H1 (cell line): ENCODE measurements around the gene GRK5. TPM values are rescaled to one million over a fixed set of nuclear protein-coding genes. Genes with fewer than 3 reads are reported as not detected.

Experiments
- CBX8 ChIP-seq: fragments of 300-800, 300-1000 bp; sonication (generic); IDR thresholded peaks from 2 replicates; pipeline ENCODE4 v1.7.1; 2016; ENCODE audit warnings: low read depth, low read length, borderline replicate concordance
- CTCF ChIP-seq, 3 experiments: IDR thresholded peaks; 1 replicate in 2 of 3; 2 replicates in 1 of 3; pipeline versions ENCODE4 v1.5.1 to v1.6.1; 2011; ENCODE audit warnings: low read length in 3 of 3, mild to moderate bottlenecking in 3 of 3, inconsistent platforms in 2 of 3, low read depth in 1 of 3, moderate library complexity in 1 of 3; ENCODE audit not compliant: insufficient read depth in 1 of 3; ENCODE audit errors: control extremely low read depth in 1 of 3
- polyA plus RNA-seq, 7 experiments: library from polyadenylated mRNA; depleted of rRNA in 3 of 7; stranded (reverse) in 5 of 7; unstranded in 2 of 7; fragments of >200 nt in 5 of 7; fragments of 200-250 nt in 2 of 7; gene quantifications; 1 replicate in 5 of 7; 2 replicates in 1 of 7; 4 replicates in 1 of 7; pipeline versions ENCODE4 v1.2.1 to v1.2.3, GENCODE V29; 2011 to 2013; ENCODE audit warnings: missing spikeins in 2 of 7, mixed read lengths in 2 of 7
- total RNA-seq: library from RNA; stranded (reverse); fragmentation: NEBNext Ultra II Directional; extraction: Animal tissue kit (Norgen Biotek cat#: 25700); gene quantifications from 2 replicates; pipeline ENCODE4 v1.2.1, GENCODE V29; 2021

Gene GRK5
- total and polyA plus RNA-seq, 2 of the 8 experiments (the other 6 are each of a cell fraction or from before 2014, with no cell fraction given), result 0.54 to 2.5 TPM

- no peak for TF ChIP-seq CTCF (IDR thresholded peaks at IDR 0.05; ENCODE audit: control extremely low read depth in 1 of 3, insufficient read depth in 1 of 3, low read depth in 1 of 3, low read length in 3 of 3)
- TF ChIP-seq CBX8, result no peak
- TF ChIP-seq, all 59 proteins: peak for 0
These were observed 273.3 kb downstream of the GRK5 start (continued) for GRCh38 chr10:119480667-119481066.
